Kidney tubule cell (primary cell): Measurements from ENCODE around the gene MDP1.

Experiments
- DNase-seq: peaks from one replicate; pipeline ENCODE4 v3.0.0-alpha.2; 2018; ENCODE audit warnings: low spot score

Gene MDP1

GRCh38 chr14:24197056-24197450 is 18.8 kb downstream of the MDP1 start:
- DNase-seq, result no peak

GRCh38 chr14:24196071-24197055 is 19.5 kb downstream of the MDP1 start:
- peak; percentile 46 for DNase-seq

- peak; percentile 91 for DNase-seq
These were observed 20.4 kb downstream of the MDP1 start, which contains the start of gene TM9SF1 for GRCh38 chr14:24195186-24196070. Gene TM9SF1, minus strand, starts transcription at chr14:24195441. Its CDS starts 422 bp downstream, at chr14:24195019.

- no peak for DNase-seq
These were observed 21.0 kb downstream of the MDP1 start for GRCh38 chr14:24194873-24195185.

- DNase-seq, result no peak
These were observed 21.5 kb downstream of the MDP1 start for GRCh38 chr14:24194186-24194872.

GRCh38 chr14:24192933-24193332 is 22.9 kb downstream of the MDP1 start:
- no peak for DNase-seq

- DNase-seq, result no peak
These were observed 25.4 kb downstream of the MDP1 start for GRCh38 chr14:24190416-24190815.

- no peak for DNase-seq
These were observed 26.4 kb downstream of the MDP1 start for GRCh38 chr14:24189460-24189859.

GRCh38 chr14:24189059-24189375 is 26.8 kb downstream of the MDP1 start:
- DNase-seq, result no peak

- DNase-seq, result peak; percentile 97
These were observed 27.4 kb downstream of the MDP1 start, which contains the start of gene IPO4 for GRCh38 chr14:24188251-24189058. Gene IPO4, minus strand, starts transcription at chr14:24188816. Its CDS starts 29 bp downstream, at chr14:24188787.

- DNase-seq, result no peak
These were observed 28.3 kb downstream of the MDP1 start for GRCh38 chr14:24187539-24187915.

GRCh38 chr14:24186831-24187538 is 28.9 kb downstream of the MDP1 start:
- no peak for DNase-seq

- DNase-seq, result no peak
These were observed 30.1 kb downstream of the MDP1 start for GRCh38 chr14:24185741-24186140.

- no peak for DNase-seq
These were observed 30.8 kb downstream of the MDP1 start for GRCh38 chr14:24185026-24185425.

GRCh38 chr14:24184104-24184970 is 31.5 kb downstream of the MDP1 start:
- no peak for DNase-seq

GRCh38 chr14:24183014-24183481 is 32.8 kb downstream of the MDP1 start:
- no peak for DNase-seq

GRCh38 chr14:24182110-24182882 is 33.6 kb downstream of the MDP1 start:
- DNase-seq, result no peak

- no peak for DNase-seq
These were observed 34.3 kb downstream of the MDP1 start for GRCh38 chr14:24181371-24182077.
